AG08396 (cell line): ENCODE measurements around the gene FRMD3.

Source experiments
- DNase-seq: peaks from one replicate; pipeline ENCODE4 v3.0.0; 2012; ENCODE audit warnings: low spot score, mixed read lengths

Gene FRMD3

GRCh38 chr9:83432877-83433550 is 105.2 kb downstream of the FRMD3 start:
- no peak for DNase-seq

GRCh38 chr9:83432104-83432627 is 106.0 kb downstream of the FRMD3 start:
- DNase-seq = peak; percentile 63

GRCh38 chr9:83431101-83432060 is 106.8 kb downstream of the FRMD3 start:
- DNase-seq = no peak

GRCh38 chr9:83430681-83431080 is 107.5 kb downstream of the FRMD3 start:
- DNase-seq = peak; percentile 36

- DNase-seq = no peak
Measured at GRCh38 chr9:83429229-83429628, 109.0 kb downstream of the FRMD3 start.

GRCh38 chr9:83425240-83425639 is 113.0 kb downstream of the FRMD3 start:
- DNase-seq = no peak

GRCh38 chr9:83424831-83425230 is 113.4 kb downstream of the FRMD3 start:
- DNase-seq = no peak

- DNase-seq = no peak
Measured at GRCh38 chr9:83423815-83424707, 114.1 kb downstream of the FRMD3 start.

- DNase-seq = peak; percentile 57
Measured at GRCh38 chr9:83422527-83422926, 115.7 kb downstream of the FRMD3 start.

GRCh38 chr9:83420486-83420885 is 117.7 kb downstream of the FRMD3 start:
- DNase-seq = no peak

- DNase-seq = no peak
Measured at GRCh38 chr9:83419961-83420360, 118.2 kb downstream of the FRMD3 start.

- DNase-seq = no peak
Measured at GRCh38 chr9:83418283-83418682, 119.9 kb downstream of the FRMD3 start.

- DNase-seq = no peak
Measured at GRCh38 chr9:83413367-83413766, 124.8 kb downstream of the FRMD3 start.

- no peak for DNase-seq
Measured at GRCh38 chr9:83410701-83411100, 127.5 kb downstream of the FRMD3 start.

- DNase-seq = no peak
Measured at GRCh38 chr9:83406921-83407320, 131.3 kb downstream of the FRMD3 start.

GRCh38 chr9:83405759-83406158 is 132.4 kb downstream of the FRMD3 start:
- no peak for DNase-seq

- DNase-seq = peak; percentile 35
Measured at GRCh38 chr9:83403527-83404238, 134.5 kb downstream of the FRMD3 start.

GRCh38 chr9:83401328-83401900 is 136.8 kb downstream of the FRMD3 start:
- DNase-seq = no peak

GRCh38 chr9:83396813-83397212 is 141.4 kb downstream of the FRMD3 start:
- no peak for DNase-seq

- DNase-seq = no peak
Measured at GRCh38 chr9:83396342-83396741, 141.9 kb downstream of the FRMD3 start.

- DNase-seq = no peak
Measured at GRCh38 chr9:83392228-83392627, 146.0 kb downstream of the FRMD3 start.
